ENCODE measurements around the gene ANKRD11.

- TF ChIP-seq CTCF (IDR thresholded peaks at IDR 0.05) = no peak
- no peak for TF ChIP-seq POLR2A (IDR thresholded peaks at IDR 0.05)
Observed at GRCh38 chr16:89334461-89334860, 155.9 kb downstream of the ANKRD11 start.
